Measurements from ENCODE around the gene FAM43B. TPM values are rescaled to one million over a fixed set of nuclear protein-coding genes. Genes with fewer than 3 reads are reported as not detected.

The FAM43B gene
- total RNA-seq, 1 donor from 2014 or later: 0.20 TPM

- DNase-seq (no peak), ATAC-seq (peak; percentile 61)
- Histone ChIP-seq H3K4me3 (peak within 1 kb of the TSS; percentile 29), H3K4me1 (peaks cover 16% of the 10 kb centered on the region), H3K27ac (peak within 1 kb of the TSS; percentile 32), H3K9me3 (no peaks in the 10 kb centered on the region), H3K36me3 (no peaks in the 10 kb centered on the region), H3K27me3 (peaks cover 32% of the 10 kb centered on the region)
- TF ChIP-seq CTCF (IDR thresholded peaks at IDR 0.05): no peak
- intact Hi-C loops (cut with DNase I): no loop called here
Measured at GRCh38 chr1:20588634-20589225, 36.4 kb downstream of the FAM43B start, which contains the start of gene CDA. TSS of gene CDA (plus strand) at chr1:20589097. CDS start at chr1:20589130, 33 bp downstream.

- DNase-seq (peak; percentile 80), ATAC-seq (peak; percentile 76)
- no peaks in the 10 kb centered on the region for H3K36me3 ChIP-seq
- peaks cover 35% of the 10 kb centered on the region for H3K27me3 ChIP-seq
- intact Hi-C loops (cut with DNase I): no loop called here
- H3K4me1 ChIP-seq: peaks cover 16% of the 10 kb centered on the region
- H3K4me3 ChIP-seq: peak overlapping the region; percentile 29
- peak overlapping the region; percentile 32 for H3K27ac ChIP-seq
- H3K9me3 ChIP-seq: no peaks in the 10 kb centered on the region
- TF ChIP-seq CTCF (IDR thresholded peaks at IDR 0.05): no peak
Measured at GRCh38 chr1:20589331-20590278, 37.2 kb downstream of the FAM43B start.

GRCh38 chr1:20590306-20590777, 38.0 kb downstream of the FAM43B start:
- intact Hi-C loops (cut with DNase I): no loop called here
- Histone ChIP-seq H3K27me3 (peaks cover 35% of the 10 kb centered on the region), H3K27ac (peak overlapping the region; percentile 30), H3K4me3 (no peak overlapping the region), H3K4me1 (peaks cover 16% of the 10 kb centered on the region), H3K36me3 (no peaks in the 10 kb centered on the region), H3K9me3 (no peaks in the 10 kb centered on the region)
- peak; percentile 85 for ATAC-seq
- TF ChIP-seq CTCF (IDR thresholded peaks at IDR 0.05): no peak
- peak; percentile 75 for DNase-seq

GRCh38 chr1:20593756-20594155, 41.4 kb downstream of the FAM43B start:
- ATAC-seq: no peak
- H3K4me1 ChIP-seq: peaks cover 20% of the 10 kb centered on the region
- intact Hi-C loops (cut with DNase I): no loop called here
- H3K9me3 ChIP-seq: no peaks in the 10 kb centered on the region
- no peak for DNase-seq
- no peaks in the 10 kb centered on the region for H3K36me3 ChIP-seq
- no peak overlapping the region for H3K4me3 ChIP-seq
- TF ChIP-seq CTCF (IDR thresholded peaks at IDR 0.05): no peak
- peaks cover 31% of the 10 kb centered on the region for H3K27me3 ChIP-seq
- H3K27ac ChIP-seq: no peak overlapping the region

GRCh38 chr1:20594746-20595145, 42.4 kb downstream of the FAM43B start:
- no peak overlapping the region for H3K4me3 ChIP-seq
- H3K27ac ChIP-seq: no peak overlapping the region
- no peaks in the 10 kb centered on the region for H3K9me3 ChIP-seq
- ATAC-seq (no peak), DNase-seq (no peak)
- peaks cover 11% of the 10 kb centered on the region for H3K4me1 ChIP-seq
- H3K36me3 ChIP-seq: no peaks in the 10 kb centered on the region
- intact Hi-C loops (cut with DNase I): no loop called here
- no peak for TF ChIP-seq CTCF (IDR thresholded peaks at IDR 0.05)
- peaks cover 26% of the 10 kb centered on the region for H3K27me3 ChIP-seq

Measured in upper lobe of right lung (tissue), 1 donor.